Measurements from ENCODE around the gene SPR. TPM values are rescaled to one million over a fixed set of nuclear protein-coding genes. Genes with fewer than 3 reads are reported as not detected.

Gene SPR
- total and polyA plus RNA-seq, 2 donors (not counting 3 experiments of a cell fraction or from before 2014, with no cell fraction given): 22.0 to 27.6 TPM

- no peaks in the 10 kb centered on the region for H4K20me1 ChIP-seq (replicated peaks; ENCODE audit: control insufficient read depth, extremely low read depth, insufficient read depth, low read length)
- no peaks in the 10 kb centered on the region for H3K36me3 ChIP-seq (ENCODE audit: control insufficient read depth in 2 of 2, extremely low read depth in 1 of 2, insufficient read depth in 2 of 2, low read length in 2 of 2)
- TF ChIP-seq MAX (IDR thresholded peaks at IDR 0.05; ENCODE audit: insufficient read depth, insufficient read length) (no peak), POLR2A (IDR thresholded peaks at IDR 0.05; ENCODE audit: low read depth, low read length) (no peak), JUN (IDR thresholded peaks at IDR 0.05; ENCODE audit: borderline replicate concordance, insufficient read depth, insufficient read length, low read depth) (no peak), GATA2 (IDR thresholded peaks at IDR 0.05; ENCODE audit: insufficient read depth, insufficient read length, low read depth, low read length) (no peak), CTCF (IDR thresholded peaks at IDR 0.05; ENCODE audit: extremely low read depth in 1 of 2, insufficient read depth in 1 of 2, low read depth in 1 of 2, low read length in 2 of 2) (no peak), POLR2AphosphoS5 (IDR thresholded peaks at IDR 0.05; ENCODE audit: insufficient read depth, low read depth, low read length) (no peak), FOS (IDR thresholded peaks at IDR 0.05; ENCODE audit: borderline replicate concordance, insufficient read depth, low read length) (no peak), MYC (IDR thresholded peaks at IDR 0.05; ENCODE audit: low read depth, low read length) (no peak), EZH2 (IDR thresholded peaks at IDR 0.05; ENCODE audit: borderline replicate concordance, low read depth, low read length, severe bottlenecking) (no peak)
- ChIA-PET CTCF (interaction anchor here (1.2 to 2.3 kb wide), 4 partner anchors 12 to 76 kb away, joined by 3 to 8 read pairs (median 4); no protein-coding TSS in a partner anchor), POLR2A (no interaction called here)
- H3K9ac ChIP-seq (replicated peaks; ENCODE audit: extremely low read depth, insufficient read depth, low read length): no peak overlapping the region
- no peaks in the 10 kb centered on the region for H3K79me2 ChIP-seq (ENCODE audit: control insufficient read depth, insufficient read depth, low read length)
- no peaks in the 10 kb centered on the region for H3K9me1 ChIP-seq (replicated peaks; ENCODE audit: control insufficient read depth, extremely low read depth, insufficient read depth, low read length)
- H3K4me3 ChIP-seq (replicated peaks in 1 of 3; ENCODE audit: insufficient read depth in 1 of 3, low read depth in 1 of 3, low read length in 3 of 3): no peak overlapping the region
- no TSS peak for BruUV-seq (replicated peaks)
- intact Hi-C loops (cut with micrococcal nuclease): no loop called here
- no peak for FAIRE-seq
- H3K27ac ChIP-seq (ENCODE audit: insufficient read depth, low read depth, low read length): no peak overlapping the region
- H2AFZ ChIP-seq (ENCODE audit: low read depth, low read length): no peak overlapping the region
- H3K9me3 ChIP-seq (replicated peaks; ENCODE audit: control insufficient read depth, insufficient read depth, low read length): no peaks in the 10 kb centered on the region
- no peaks in the 10 kb centered on the region for H3K4me1 ChIP-seq (ENCODE audit: control insufficient read depth, extremely low read depth, insufficient read depth, low read length)
- no peak for DNase-seq (ENCODE audit: low read depth, low spot score)
- H3K27me3 ChIP-seq (ENCODE audit: control insufficient read depth in 2 of 2, insufficient read depth in 2 of 2, low read length in 2 of 2): peaks cover 16 to 17% of the 10 kb centered on the region in 2 experiments
- dilution Hi-C loops (cut with MboI; ENCODE audit: extremely low pct_ligation_motif_present, low sequenced_read_pairs): no loop called here
- H3K4me2 ChIP-seq (ENCODE audit: insufficient read depth, low read length): no peak overlapping the region
Observed at GRCh38 chr2:72847534-72848315, 39.5 kb upstream of the SPR start.
